Activated effector memory CD4-positive, alpha-beta T cell treated with anti-CD3 and anti-CD28 coated beads, Interleukin-2, amount 50 U/mL, for 16 hours (primary cell): ENCODE results near the gene E2F6.

ENCODE experiments used
- DNase-seq: peaks from one replicate; pipeline ENCODE4 v3.0.0-alpha.2; 2020

Gene E2F6

DNA sequence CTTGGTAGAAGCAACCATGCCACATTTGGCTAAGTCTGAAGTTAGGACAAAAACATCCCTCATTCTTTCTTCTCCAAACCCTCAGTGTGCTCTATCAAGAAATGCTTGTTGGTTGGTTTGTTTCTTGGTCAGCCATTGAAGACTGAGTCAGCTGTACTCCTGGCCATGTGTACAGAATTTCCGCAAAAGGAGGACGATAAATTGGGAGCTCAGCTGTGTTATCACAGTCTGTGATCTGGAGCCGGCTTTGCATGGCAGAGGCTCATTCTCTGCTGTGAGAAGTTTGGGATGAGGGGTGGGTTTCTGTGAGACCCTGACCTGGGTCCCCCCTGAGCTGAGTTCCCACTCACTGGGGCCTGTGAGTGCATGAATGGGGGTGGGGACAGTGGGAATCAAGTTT, 26.3 kb upstream of the E2F6 start:
- no peak for DNase-seq

DNA sequence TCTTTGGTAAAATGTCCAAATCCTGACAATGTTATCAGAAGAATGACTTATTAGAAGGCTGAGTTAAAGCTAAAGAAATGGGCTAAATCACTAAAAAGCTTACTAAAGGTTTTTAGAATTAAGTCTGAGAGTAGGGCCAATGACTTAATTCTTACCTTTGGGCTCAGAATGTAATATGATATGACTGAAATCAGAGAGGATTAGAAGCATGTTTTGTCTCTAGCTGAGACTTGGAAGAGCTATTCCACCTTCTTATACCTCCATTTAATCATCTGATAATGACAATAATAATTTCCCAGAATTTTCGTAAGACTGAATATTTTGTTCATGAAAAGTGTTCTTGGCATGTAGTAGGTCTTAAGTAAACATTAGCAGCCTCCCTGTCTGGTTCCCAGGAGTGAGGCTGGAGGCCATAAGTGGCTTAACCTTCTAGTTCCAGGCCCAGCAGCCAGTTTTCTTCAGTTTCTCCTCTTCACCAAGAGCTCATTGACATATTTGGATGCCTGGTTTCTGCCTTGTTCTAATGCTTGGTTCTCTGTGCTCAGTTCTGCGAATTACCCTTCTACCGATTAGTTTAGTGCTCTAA, 25.5 kb upstream of the E2F6 start:
- DNase-seq, result no peak

DNA sequence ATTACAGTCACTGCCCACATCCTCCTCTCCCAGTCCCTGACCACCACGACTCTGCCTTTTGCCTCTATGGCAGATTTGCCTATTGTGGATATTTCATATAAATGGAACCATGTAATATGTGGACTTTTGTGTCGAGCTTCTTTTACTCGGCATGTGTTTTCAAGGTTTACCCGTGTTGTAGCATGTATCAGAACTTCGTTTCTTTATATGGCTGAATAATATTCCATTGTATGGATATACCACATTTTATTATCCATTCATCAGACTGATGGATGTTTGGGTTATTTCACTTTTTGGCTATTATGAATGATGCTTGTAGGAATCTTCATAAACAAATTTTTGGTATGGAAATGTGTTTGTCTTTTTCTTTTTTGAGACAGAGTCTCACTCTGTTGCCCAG, 24.2 kb upstream of the E2F6 start:
- no peak for DNase-seq

DNA sequence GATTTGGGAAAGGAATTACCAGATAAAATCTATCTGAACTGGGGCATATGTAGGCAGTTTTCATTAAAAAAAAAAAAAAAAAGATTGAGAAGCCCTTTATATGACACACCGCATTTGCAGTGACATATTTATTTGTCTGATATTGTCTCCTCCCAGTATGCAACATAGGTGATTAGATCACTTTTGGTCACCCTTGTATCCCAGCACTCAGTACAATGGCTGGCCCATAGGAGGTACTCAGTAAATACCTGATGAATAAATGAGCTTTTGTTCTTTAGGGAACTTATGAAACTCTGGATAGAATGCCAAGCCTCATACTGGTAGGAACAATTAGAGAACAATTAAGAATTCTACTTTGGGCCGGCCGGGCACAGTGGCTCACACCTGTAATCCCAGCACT, 22.8 kb upstream of the E2F6 start:
- no peak for DNase-seq

DNA sequence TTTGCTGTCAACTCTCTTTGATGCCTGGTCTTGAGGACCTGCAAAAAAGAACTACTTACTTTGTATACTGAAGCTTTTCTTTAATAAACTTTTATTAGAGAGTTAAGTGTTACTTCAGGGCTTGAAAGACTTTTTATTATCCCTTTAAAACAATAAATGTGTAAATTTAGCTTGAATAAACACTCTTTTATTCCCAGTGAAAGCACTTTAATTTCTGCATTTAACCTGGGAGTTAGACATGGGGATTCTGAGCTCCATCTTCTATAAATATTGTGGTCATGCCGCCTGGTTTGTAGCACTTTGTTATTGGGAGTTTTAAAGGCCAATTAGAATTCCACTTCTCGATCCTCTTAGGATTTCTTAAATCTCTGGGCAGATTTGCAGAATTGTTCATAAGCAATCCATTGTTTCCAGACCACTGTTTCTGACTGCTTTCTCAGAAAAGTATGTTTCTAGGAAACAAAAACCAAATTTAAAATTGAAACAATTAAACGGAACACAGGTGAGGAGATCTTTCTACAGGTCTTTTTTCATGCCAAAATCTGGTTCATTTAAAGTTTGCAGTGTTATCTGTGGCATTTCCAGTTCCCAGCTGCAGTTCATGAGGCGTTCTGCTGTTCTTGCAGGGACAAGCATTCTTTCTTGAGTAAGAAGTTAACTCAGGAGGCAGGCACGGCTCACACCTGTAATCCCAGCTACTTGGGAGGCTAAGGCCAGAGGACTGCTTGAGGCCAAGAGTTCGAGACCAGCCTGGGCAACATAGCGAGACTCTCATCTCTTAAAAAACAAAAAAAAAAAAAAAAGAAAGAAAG, 18.1 kb upstream of the E2F6 start:
- DNase-seq, result no peak

DNA sequence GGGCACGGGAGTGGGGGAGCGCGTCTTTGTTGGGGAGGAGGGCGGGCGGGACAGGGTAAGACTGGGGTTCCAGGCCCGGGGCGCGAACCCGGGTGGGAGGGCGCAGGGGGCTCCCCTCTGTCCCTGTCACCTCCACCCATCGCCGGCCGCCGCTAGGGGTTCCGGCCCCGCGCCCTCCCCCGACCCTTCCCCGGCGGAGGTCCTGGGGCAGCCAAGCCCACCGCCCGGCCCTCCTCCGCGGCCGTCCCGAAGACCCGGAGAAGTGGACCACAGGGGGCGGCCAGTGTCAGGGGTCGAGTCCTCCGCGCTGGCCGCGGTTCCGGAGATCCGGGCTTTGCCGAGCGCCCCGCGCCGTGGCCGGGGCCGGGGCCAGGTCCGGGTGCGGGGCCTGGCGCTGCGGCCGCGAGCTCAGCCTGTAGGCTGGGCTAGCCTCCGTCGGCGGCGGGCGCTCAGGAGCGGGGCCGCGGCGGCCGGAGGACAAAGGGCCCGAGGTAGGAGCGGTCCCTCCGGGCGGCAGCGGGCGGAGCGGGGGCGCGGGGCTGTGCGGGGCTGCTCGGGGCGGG, 16.6 kb upstream of the E2F6 start:
- DNase-seq, result no peak

DNA sequence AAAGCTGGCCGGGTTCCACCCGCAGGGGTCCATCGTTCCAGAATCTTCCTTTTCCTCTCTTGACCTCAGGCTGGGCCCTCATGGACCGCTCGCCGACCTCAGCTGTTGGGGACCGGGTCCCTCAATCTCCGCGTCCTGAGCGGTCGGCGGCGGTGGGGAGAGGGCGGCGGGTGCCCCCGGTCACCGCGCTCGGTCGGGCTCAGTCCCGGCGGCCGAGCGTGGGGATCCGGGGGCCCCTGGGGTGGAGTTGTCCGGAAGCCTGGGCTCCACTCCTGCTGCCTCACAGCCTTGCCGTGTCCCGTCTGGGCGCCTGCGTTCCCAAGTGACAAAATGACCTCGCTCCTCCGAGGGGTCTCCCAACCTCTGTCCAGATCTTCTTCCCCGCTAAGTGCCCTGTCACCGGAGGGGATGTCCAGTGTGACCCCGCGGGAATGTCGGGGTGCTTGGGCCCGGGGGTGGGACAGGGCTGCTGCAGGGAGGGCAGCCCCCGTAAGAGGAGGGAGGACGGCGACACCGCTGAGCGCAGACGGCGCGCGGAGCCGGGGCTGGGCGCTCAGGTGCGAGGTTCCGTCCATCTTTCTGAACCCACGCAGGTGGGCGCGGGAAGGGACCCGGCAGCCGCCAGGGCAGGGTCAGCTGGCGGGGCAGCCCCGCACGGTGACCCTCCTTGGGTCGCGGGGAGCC, 16.0 kb upstream of the E2F6 start:
- no peak for DNase-seq

DNA sequence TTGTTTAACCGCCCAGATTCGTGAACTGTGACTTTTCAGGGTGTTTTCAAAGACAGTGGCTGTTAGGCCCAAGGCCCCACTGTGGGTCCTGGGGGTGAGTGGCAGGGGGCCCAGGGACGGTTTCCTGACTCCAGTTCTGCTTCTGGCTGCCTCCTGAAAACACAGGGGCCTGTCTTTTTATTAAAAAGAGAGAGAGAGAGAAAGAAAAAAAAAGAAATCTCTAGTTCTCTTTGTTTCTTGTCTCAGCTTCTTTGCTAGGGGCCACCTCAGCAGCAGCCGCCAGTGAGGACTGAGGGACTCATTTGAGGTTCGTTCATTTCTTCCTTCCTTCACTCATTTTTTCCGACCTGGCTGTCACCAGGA, 15.4 kb upstream of the E2F6 start:
- DNase-seq, result no peak

DNA sequence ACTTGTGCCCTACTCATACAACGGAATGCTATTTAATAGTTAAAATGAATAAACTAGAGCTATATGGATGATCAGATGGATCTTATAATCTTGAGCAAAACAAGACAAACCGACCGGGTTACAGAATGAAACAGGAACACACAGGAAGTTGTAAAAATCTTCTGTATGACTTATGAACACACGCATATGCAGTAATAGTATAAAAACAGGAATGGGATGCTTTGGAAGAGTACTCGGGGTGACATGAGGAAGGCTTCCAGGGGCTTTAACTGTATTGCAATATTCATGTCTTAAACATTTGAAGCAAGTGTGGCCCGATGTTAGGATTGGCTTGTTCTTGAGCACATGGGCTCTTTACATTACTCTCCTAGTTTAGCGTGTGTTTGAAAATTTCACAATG, 14.9 kb upstream of the E2F6 start:
- DNase-seq, result no peak

DNA sequence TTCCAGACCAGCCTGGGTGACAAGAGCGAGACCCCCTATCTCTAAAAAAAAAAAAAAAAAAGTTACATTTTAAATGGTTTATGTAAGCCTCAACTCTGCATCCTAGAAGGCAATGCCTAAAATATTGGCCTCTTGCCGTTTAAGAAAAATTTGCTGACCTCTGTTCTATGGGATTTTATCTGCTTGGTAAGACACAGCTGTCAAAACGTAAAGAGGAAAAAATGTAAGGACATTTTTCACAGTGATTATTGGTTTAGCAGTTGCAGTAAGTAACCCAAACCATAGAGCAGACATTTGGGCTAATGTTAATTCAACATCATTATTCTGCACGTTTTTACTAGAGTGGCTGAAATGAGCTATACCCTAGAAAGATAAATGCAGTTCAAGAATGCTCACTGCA, 14.4 kb upstream of the E2F6 start:
- no peak for DNase-seq

DNA sequence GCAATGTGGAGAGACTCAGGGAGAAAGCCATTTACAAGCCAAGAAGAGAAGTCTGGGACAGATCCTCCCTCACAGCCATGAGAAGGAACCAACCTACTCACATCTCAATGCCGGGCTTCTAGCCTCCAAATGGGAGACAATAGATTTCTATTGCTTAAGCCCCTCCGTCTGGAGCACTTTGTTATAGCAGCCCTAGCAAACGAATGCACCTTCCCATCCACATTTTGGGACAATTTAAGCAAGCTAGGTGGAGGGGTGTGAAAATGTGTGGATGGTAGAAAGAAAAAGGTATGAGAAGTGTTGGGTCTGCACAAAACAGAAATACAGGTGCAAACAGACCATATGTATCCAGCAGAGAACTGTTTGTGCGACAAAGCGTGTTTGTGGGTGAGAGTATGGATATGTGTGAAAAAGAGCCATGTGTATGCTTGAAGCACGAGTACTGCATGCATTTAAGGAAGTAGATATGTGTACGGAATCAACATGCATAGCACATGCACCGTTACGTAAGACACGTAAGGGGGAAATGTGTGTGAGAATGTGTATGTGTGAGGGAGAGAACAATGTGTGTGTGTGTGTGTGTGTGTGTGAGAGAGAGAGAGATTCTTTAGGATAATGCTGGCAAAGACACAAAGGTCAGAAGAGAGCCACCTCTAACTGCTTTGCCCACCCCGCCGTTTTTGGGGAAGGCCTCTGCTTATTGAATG, 13.1 kb upstream of the E2F6 start:
- no peak for DNase-seq

DNA sequence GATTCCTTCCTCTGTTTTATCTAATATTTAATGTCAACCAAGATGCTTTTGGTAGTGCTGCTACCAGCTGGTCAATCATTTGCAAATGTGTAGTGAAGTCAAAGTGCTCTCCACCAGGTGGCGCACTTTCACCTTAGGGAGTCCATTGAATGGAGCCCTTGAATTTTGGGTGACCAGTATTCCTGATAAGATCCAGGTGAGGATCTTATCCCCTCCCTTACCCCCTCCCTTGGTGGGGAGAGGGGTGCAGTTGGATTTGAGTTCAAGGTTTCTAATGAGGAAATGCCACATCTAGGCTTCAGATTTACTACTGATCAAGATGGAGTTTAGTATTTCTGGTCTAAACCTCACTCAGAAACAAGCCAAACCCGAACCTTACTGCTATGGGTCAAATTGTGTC, 12.0 kb upstream of the E2F6 start:
- peak; percentile 94 for DNase-seq

DNA sequence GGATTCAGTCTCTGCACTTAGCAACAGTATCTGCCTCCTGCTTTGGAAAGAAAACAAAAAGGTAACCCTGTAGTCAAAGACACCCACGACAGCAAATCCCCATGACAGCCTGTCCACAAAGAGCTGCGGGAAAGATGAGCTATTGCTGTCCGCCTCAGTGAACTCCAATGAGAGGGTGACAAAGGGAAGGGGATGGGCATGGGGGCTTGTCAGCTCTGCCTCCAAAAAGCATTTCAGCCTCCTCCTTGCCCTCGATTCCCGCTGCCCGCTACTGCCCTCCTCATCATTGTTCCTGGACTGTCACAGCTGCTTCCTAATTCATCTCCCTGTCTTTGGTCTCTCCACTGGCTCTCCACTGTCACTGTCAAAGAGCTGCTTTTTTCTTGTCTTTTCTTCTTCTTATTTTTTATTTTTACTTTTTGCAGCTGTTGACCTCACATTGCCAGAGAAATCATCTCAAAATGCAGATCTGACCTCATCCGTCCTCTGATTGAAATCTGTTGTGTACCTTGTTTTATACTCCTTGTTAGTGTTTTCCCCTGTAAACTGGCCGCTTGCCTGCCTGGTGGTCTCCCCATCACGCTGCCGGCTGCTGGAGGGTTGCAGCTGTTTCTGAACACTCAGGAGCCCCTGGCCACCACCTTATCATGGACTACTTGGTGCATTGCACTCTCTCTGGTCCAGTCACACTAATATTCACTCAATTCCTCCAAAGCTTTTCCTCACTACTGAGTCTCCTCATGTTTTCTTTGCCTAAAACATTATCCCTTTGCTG, 7.9 kb upstream of the E2F6 start:
- DNase-seq, result no peak

DNA sequence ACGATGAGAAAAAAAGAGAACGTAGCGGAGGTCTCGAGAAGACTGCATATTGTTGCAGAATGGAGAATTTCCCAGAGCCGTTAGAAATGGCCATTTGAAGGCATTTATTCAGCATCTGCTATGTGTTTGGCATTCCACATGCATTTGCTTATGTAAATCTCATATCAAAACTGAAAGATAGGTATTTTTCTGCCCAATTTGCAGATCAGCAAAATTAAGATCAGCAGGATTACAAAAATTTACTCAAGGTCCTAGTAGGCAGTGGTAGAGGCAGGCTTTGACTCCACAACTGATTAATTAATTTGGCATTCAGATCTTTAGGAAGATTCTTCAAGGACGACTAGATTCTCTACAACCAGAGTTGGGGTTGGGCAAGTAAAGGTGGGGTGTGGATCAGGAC, 1.8 kb upstream of the E2F6 start:
- no peak for DNase-seq

DNA sequence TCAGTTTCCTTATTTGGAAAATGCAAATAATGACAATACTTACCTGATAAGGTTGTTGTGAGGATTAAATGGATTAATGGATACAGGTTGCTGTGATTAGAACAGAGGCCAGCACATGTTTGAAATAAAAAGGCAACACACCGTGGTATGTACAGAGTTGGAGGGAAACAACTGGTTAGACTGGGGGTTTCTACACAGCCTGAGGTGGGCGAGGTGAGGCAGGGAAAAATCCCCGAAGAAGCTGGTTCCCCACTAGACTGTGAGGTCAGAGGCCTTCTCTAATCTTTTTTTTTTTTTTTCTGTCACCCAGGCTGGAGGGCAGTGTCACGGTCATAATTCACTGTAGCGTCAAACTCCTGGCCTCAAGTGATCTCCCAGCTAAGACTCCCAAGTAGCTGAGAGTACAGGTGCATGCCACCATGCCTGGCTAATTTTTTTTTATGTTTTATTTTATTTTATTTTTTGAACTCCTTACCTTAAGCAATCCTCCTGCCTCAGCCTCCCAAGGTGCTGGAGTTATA, 1.2 kb upstream of the E2F6 start:
- DNase-seq, result no peak

DNA sequence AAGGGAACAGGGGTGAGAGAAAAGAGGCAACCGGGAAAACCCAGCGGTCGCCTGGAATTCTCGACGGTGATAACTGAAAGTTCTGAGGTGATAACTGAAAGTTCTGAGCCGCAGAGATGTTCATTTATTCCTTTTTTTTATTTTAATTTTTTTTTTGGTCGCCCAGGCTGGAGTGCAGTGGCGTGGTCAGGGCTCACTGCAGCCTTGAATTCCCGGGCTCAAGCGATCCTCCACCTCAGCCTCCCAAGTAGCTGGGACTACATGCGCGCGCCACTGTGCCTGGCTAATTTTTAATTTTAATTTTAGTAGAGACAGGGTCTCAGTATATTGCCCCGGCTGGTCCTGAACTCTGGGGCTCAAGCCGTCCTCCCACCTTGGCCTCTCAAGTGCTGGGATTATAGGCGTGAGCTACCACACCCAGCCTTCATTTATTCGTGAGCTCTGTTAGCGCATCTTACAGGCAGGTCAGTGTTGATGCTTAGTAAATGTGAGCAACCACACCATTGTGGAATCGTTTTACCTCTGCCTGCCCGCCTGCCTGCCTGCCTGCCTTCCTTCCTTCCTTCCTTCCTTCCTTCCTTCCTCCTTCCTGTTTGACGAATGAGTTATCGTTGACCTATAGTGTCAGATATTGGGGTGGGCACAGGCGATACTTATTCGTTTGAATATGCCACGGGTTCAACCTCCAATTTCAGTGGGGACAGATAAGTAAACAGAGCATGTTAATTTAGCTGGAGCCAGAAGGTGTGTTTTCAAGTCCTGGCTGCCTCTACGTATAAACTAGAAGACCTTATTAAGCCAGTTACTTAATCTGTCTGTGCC, 557 bp upstream of the E2F6 start:
- peak; percentile 64 for DNase-seq

DNA sequence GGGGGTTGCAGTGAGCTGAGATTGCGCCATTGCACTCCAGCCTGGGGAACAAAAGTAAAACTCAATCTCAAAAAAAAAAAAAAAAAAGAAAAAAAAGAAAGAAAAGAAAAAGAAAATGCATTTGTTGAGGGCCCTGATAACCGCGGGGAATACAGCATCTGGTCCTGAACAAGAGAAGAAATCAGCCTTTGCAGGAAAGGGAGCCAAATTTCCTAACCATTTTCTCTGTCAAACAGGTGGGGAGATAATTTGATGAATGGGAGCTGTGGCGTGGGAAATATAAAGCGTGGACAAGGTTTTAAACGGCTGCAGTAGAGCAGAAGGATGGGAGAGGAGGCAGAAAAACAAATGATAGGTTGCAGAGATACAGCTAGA, 864 bp downstream of the E2F6 start:
- DNase-seq, result no peak

DNA sequence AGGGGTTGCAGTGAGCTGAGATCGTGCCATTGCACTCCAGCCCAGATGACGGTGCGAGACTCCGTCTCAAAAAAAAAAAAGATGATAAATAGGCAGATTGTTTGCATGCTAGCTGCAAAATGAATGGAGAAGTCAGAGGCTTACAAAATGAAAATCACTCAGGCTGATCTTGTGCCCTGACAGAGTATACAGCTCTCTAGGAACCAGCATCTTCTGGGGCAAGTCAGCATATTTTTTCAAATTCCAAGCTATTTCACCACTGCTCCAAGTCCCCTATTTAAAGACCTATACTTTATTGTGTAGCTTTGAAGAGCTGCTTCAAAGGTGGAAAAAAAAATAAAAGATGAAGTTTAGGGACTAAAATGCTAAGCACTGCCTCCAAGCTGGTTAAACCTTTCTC, 6.1 kb downstream of the E2F6 start:
- no peak for DNase-seq

DNA sequence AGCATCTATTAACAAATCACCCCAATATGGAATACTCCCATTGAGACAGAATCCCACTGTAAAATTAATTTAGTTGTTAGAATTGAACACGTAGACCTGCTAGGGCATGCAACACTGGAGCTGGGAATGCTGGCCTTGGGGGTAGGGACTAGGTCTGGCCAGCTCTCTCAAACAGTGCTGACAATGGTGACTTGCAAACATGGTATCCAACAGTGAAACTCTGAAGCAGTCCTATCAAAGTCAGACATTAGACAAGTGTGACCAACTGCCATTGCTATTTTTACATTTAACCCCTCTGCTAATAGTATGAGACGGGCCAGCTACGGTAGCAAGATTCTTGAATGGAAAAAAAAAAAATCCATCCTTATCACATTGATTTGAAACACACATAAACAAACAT, 7.2 kb downstream of the E2F6 start:
- DNase-seq, result no peak

DNA sequence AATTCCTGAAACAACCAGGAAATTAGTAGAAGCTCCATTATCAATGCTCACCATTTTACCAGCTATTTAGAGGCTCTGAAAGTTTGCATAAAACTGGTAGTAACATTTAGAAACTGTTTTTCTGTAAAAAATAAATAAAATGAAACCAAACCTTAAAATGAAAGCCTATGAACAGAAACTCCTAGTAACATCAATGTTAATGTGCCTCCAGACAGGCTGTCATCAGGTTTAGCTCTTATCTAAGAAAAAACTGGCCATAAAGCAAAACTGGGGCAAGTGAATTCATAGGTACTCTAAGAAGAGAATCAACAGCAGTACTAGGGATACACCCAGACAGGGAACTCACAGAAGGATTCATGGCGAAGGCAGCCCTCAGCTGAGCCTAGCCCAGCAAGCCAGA, 8.0 kb downstream of the E2F6 start:
- no peak for DNase-seq

DNA sequence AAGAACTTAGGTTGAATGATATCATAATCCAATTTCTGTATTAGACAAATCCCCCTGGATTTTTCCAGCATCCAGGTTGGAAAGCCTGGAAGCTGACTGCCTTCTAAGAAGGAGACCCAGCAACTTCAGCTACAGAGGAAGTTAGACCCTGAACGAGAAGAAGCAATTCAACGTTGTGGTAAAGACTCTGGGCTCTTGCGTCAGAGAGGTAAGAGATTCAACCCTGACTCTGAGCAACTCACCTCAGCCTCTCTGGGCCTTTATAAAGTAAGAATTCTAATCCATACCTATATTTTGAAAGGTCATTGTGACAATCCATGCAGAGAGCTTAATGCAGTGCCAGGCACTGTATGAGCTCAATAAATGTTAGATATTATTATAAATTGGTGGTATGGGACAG, 9.7 kb downstream of the E2F6 start:
- DNase-seq, result no peak

DNA sequence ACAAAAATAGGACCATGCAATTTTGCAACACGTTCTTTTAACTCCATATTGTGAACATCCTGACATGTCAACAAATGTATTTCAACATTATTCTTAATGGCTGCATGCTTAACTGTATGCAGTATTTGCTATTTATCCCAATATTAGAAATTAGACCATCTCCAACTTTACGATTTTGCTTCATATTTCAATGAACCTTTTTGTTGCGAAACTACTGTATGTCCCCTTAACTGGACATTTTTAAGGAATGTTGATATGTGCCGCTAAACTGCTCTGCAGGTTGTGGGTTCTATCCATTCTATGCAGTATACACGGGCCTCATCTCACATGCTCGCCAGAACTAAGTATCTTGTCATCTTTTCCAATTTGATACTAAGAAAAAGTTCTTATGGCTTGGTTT, 11.1 kb downstream of the E2F6 start:
- no peak for DNase-seq
